A549 (cell line): ENCODE measurements around the gene ZNF646. TPM values are rescaled to one million over a fixed set of nuclear protein-coding genes. Genes with fewer than 3 reads are reported as not detected.
A peak's percentile ranks its signal among the peaks of the same experiment; 100 is the strongest.

ENCODE experiments used
- ATAC-seq, 2 experiments: fragments of 200-7000 bp in 1 of 2; fragments of >200 bp in 1 of 2; cut with Nextera tagmentation in 1 of 2; cut with Tn5 transposase in 1 of 2; 3 replicates each; pipeline versions ENCODE4 v1.8.0 to v1.9.1; 2018 to 2020; ENCODE audit warnings: mild to moderate bottlenecking in 1 of 2, moderate library complexity in 1 of 2
- CTCF ChIA-PET: fragments of 300-600 bp; sonication (Branson Sonifier 250); formaldehyde crosslinking; extraction: SDS; loops from one replicate; lab custom pipeline; 2021; ENCODE audit warnings: antibody characterized with exemption, inconsistent platforms; lab: Yijun Ruan, JAX
- POLR2A ChIA-PET: fragments of 350-600 bp; formaldehyde crosslinking; extraction: SDS; loops from one replicate; lab custom pipeline; 2021; ENCODE audit warnings: antibody characterized with exemption, inconsistent platforms; lab: Yijun Ruan, JAX
- DNase-seq, 2 experiments: peaks; one replicate each; pipeline versions ENCODE4 v3.0.0 to v3.0.0-alpha.2; 2011 to 2016; ENCODE audit warnings: low read depth in 1 of 2, low spot score in 1 of 2
- FAIRE-seq: peaks from 2 replicates; lab custom pipeline; 2011; peaks lifted over from hg19 to GRCh38; lab: Jason Lieb, UNC
- H3K27ac ChIP-seq, 2 experiments: fragments of >200 bp; sonication (Bioruptor Twin); formaldehyde crosslinking; 3 replicates each; pipeline ENCODE4 v1.5.1; 2016 to 2017
- H3K4me1 ChIP-seq: fragments of >200 bp; sonication (Bioruptor Twin); formaldehyde crosslinking; 3 replicates; pipeline ENCODE4 v1.6.1; 2016
- H3K4me2 ChIP-seq: fragments of >200 bp; sonication (Bioruptor Twin); formaldehyde crosslinking; 3 replicates; pipeline ENCODE4 v1.6.1; 2016
- H3K4me3 ChIP-seq: fragments of >200 bp; sonication (Bioruptor Twin); formaldehyde crosslinking; 3 replicates; pipeline ENCODE4 v1.5.1; 2016
- H3K9me3 ChIP-seq: fragments of >200 bp; sonication (Bioruptor Twin); formaldehyde crosslinking; 3 replicates; pipeline ENCODE4 v1.6.1; 2016
- CHD4 ChIP-seq: fragments of 200-600 bp; sonication (generic); IDR thresholded peaks from 2 replicates; pipeline ENCODE4 v1.6.1; 2016; ENCODE audit warnings: antibody characterized with exemption, mild to moderate bottlenecking, borderline replicate concordance
- CTCF ChIP-seq: fragments of >200 bp; sonication (Bioruptor Twin); formaldehyde crosslinking; IDR thresholded peaks from 3 replicates; pipeline ENCODE4 v1.5.1; 2016
- EHF ChIP-seq: fragments of 250-450 bp; sonication (Bioruptor Pico); IDR thresholded peaks from 2 replicates; pipeline ENCODE4 v1.5.0; 2020; ENCODE audit warnings: mild to moderate bottlenecking
- EHMT2 ChIP-seq: fragments of 200-600 bp; sonication (generic); IDR thresholded peaks from 2 replicates; pipeline ENCODE4 v1.6.1; 2016; ENCODE audit warnings: antibody characterized with exemption, low read depth, mild to moderate bottlenecking, moderate library complexity
- FOSL2 ChIP-seq, 2 experiments: fragments of 450-650 bp in 1 of 2; fragments of >200 bp in 1 of 2; sonication (Bioruptor Twin) in 1 of 2; formaldehyde crosslinking; IDR thresholded peaks; 2 replicates each; pipeline versions ENCODE4 v1.5.0 to v1.6.1; 2016 to 2020; ENCODE audit warnings: mild to moderate bottlenecking in 1 of 2, moderate library complexity in 1 of 2
- FOXS1 ChIP-seq: fragments of 250-450 bp; sonication (Bioruptor Pico); IDR thresholded peaks from 2 replicates; pipeline ENCODE4 v1.5.0; 2020; ENCODE audit warnings: mild to moderate bottlenecking, moderate library complexity
- GATA3 ChIP-seq: IDR thresholded peaks from 2 replicates; pipeline ENCODE4 v1.6.1; 2012; ENCODE audit warnings: borderline replicate concordance
- HOXA7 ChIP-seq: fragments of 250-450 bp; sonication (Bioruptor Pico); IDR thresholded peaks from 2 replicates; pipeline ENCODE4 v1.5.0; 2020; ENCODE audit warnings: mild to moderate bottlenecking, moderate library complexity
- HOXB13 ChIP-seq: fragments of 250-450 bp; sonication (Bioruptor Pico); IDR thresholded peaks from 2 replicates; pipeline ENCODE4 v1.5.0; 2020; ENCODE audit warnings: low read depth, mild to moderate bottlenecking, moderate library complexity
- HOXB5 ChIP-seq: fragments of 250-450 bp; sonication (Bioruptor Pico); IDR thresholded peaks from 2 replicates; pipeline ENCODE4 v1.5.0; 2020; ENCODE audit warnings: mild to moderate bottlenecking, moderate library complexity
- JUNB ChIP-seq: fragments of >200 bp; sonication (Bioruptor Twin); formaldehyde crosslinking; IDR thresholded peaks from 2 replicates; pipeline ENCODE4 v1.6.1; 2016
- KDM5A ChIP-seq: fragments of 200-600 bp; sonication (generic); IDR thresholded peaks from 2 replicates; pipeline ENCODE4 v1.6.1; 2016; ENCODE audit warnings: antibody characterized with exemption, mild to moderate bottlenecking
- NFE2L2 ChIP-seq: fragments of 150-350 bp; conservative IDR thresholded peaks from 2 replicates; pipeline ENCODE4 v1.6.1; 2014; ENCODE audit warnings: low read length
- NR3C1 ChIP-seq: fragments of >200 bp; sonication (Bioruptor Twin); formaldehyde crosslinking; IDR thresholded peaks from 3 replicates; pipeline ENCODE4 v1.6.1; 2017
- RAD21 ChIP-seq, 2 experiments: fragments of >200 bp in 1 of 2; sonication (Bioruptor Twin) in 1 of 2; formaldehyde crosslinking in 1 of 2; IDR thresholded peaks in 1 of 2; conservative IDR thresholded peaks in 1 of 2; 2 replicates in 1 of 2; 3 replicates in 1 of 2; pipeline ENCODE4 v1.6.1; 2012 to 2018; ENCODE audit warnings: inconsistent platforms in 1 of 2
- RCOR1 ChIP-seq: fragments of 150-350 bp; IDR thresholded peaks from 2 replicates; pipeline ENCODE4 v1.6.1; 2014; ENCODE audit warnings: antibody characterized with exemption, low read length, low read depth
- SMC3 ChIP-seq: fragments of >200 bp; sonication (Bioruptor Twin); formaldehyde crosslinking; IDR thresholded peaks from 3 replicates; pipeline ENCODE4 v1.6.1; 2018; ENCODE audit warnings: inconsistent platforms
- TFCP2L1 ChIP-seq: fragments of 250-450 bp; sonication (Bioruptor Pico); IDR thresholded peaks from 2 replicates; pipeline ENCODE4 v1.5.0; 2021; ENCODE audit warnings: mild to moderate bottlenecking
- ZFP36 ChIP-seq: fragments of 450-650 bp; IDR thresholded peaks from 2 replicates; pipeline ENCODE4 v1.6.1; 2014; ENCODE audit warnings: borderline replicate concordance; ENCODE audit not compliant: partially characterized antibody
- ZNF302 ChIP-seq: fragments of 250-450 bp; sonication (Bioruptor Pico); IDR thresholded peaks from 2 replicates; pipeline ENCODE4 v1.9.0; 2021; ENCODE audit warnings: inconsistent platforms, mild to moderate bottlenecking, moderate library complexity
- ZSCAN20 ChIP-seq: fragments of 250-450 bp; sonication (Bioruptor Pico); IDR thresholded peaks from 2 replicates; pipeline ENCODE4 v1.8.0; 2022; ENCODE audit warnings: mild to moderate bottlenecking, moderate library complexity
- WGBS: methylation state at CpG from one replicate; pipeline ENCODE4 v1.1.6; 2017; ENCODE audit errors: missing lambda C conversion rate; 5-methylcytosine and 5-hydroxymethylcytosine counted together
- polyA plus RNA-seq, 4 experiments: library from polyadenylated mRNA; depleted of rRNA in 3 of 4; stranded (reverse); fragments of >200 nt; fragmentation: RNase III in 1 of 4; extraction: RNeasy Plus Mini Kit Qiagen cat#74134 plus additional on column Dnase treatment in 1 of 4; gene quantifications; 2 replicates in 3 of 4; 3 replicates in 1 of 4; pipeline ENCODE4 v1.2.3, GENCODE V29; 2011 to 2017
- TF ChIP-seq, protein P1 (sequence below): IDR thresholded peaks from 2 replicates; pipeline ENCODE4 v1.6.1; 2012
- TF ChIP-seq, protein P2 (sequence below): fragments of 250-450 bp; sonication (Bioruptor Pico); IDR thresholded peaks from 2 replicates; pipeline ENCODE4 v1.5.0; 2020; ENCODE audit warnings: low read depth, mild to moderate bottlenecking, moderate library complexity
- TF ChIP-seq, protein P3 (sequence below): fragments of >200 bp; sonication (Bioruptor Twin); formaldehyde crosslinking; IDR thresholded peaks from 2 replicates; pipeline ENCODE4 v1.6.1; 2016

The ZNF646 gene
- polyA plus RNA-seq, 2 of the 4 experiments (the other 2 are of a cell fraction), result 3.0 to 8.2 TPM

- Histone ChIP-seq H3K4me2 (no peak overlapping the region), H3K4me3 (no peak overlapping the region), H3K27ac (peak overlapping the region in 1 of 2 experiments; percentile 91; a peak in 1 of 6 replicates), H3K9me3 (no peaks in the 10 kb centered on the region), H3K4me1 (peaks cover 15% of the 10 kb centered on the region)
- ChIA-PET POLR2A (interaction anchor here (1.3 kb wide), 1 partner anchor 11 kb away, joined by 4 read pairs; the partner anchor contains the start of gene KAT8), CTCF (interaction anchor here (0.7 to 1.6 kb wide), 3 partner anchors 11 to 36 kb away, joined by 3 to 9 read pairs (median 4); partner anchors contain the start of genes ZNF646 and ZNF668)
- TF ChIP-seq HOXB5 (CRISPR knock-in tag) (no peak), NR3C1 (no peak), EHF (CRISPR knock-in tag) (no peak), FOXS1 (CRISPR knock-in tag) (no peak), JUNB (no peak), HOXA7 (CRISPR knock-in tag) (no peak), GATA3 (no peak), TFCP2L1 (CRISPR knock-in tag) (no peak), NFE2L2 (no peak), RCOR1 (no peak)
- TF ChIP-seq, protein P1, sequence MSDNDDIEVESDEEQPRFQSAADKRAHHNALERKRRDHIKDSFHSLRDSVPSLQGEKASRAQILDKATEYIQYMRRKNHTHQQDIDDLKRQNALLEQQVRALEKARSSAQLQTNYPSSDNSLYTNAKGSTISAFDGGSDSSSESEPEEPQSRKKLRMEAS, result no peak
- FAIRE-seq (no peak), DNase-seq (no peak), ATAC-seq (no peak)
- WGBS, result 93% methylated on average over 28 of the region's 28 CpGs
Observed at GRCh38 chr16:31106509-31107464, 32.6 kb downstream of the ZNF646 start.

DNA sequence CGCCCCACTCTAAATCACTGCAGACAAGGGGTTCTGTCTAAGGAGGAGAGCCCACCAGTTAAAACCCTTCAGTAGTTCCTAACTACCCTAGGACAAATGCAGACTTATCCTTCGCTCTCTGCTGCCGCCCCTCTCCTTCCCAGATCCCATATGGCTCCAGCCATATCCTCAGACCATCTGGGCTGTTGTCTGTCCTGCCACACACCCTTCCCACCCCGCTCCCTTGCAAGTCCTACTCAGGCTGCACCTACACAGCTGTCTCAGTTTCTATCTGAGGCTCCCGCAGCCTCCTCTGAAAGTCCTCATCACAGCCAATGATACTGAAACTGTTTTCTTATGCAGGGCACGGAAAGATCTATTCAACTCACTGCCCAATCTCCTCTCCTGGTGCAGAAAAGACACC lies 33.2 kb downstream of the ZNF646 start:
- H3K27ac ChIP-seq, result peak overlapping the region; percentile 97 to 99
- 75% methylated on average over 6 of the region's 6 CpGs for WGBS
- H3K4me2 ChIP-seq, result peak overlapping the region; percentile 84
- TF ChIP-seq ZSCAN20 (no peak), SMC3 (no peak), EHMT2 (no peak), FOSL2 (IDR thresholded peaks at IDR 0.05) (no peak), FOSL2 (CRISPR knock-in tag; IDR thresholded peaks at IDR 0.05) (no peak), CTCF (no peak), ZNF302 (CRISPR knock-in tag) (no peak), HOXB13 (CRISPR knock-in tag) (no peak), RAD21 (conservative IDR thresholded peaks at IDR 0.05 in 1 of 2, IDR thresholded peaks at IDR 0.05 in 1 of 2) (no peak), FOXS1 (CRISPR knock-in tag) (no peak), NFE2L2 (no peak), GATA3 (no peak), KDM5A (no peak), ZFP36 (no peak), RCOR1 (no peak), CHD4 (no peak)
- TF ChIP-seq, protein P2, sequence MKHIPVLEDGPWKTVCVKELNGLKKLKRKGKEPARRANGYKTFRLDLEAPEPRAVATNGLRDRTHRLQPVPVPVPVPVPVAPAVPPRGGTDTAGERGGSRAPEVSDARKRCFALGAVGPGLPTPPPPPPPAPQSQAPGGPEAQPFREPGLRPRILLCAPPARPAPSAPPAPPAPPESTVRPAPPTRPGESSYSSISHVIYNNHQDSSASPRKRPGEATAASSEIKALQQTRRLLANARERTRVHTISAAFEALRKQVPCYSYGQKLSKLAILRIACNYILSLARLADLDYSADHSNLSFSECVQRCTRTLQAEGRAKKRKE (CRISPR knock-in tag), result no peak
- TF ChIP-seq, protein P3, sequence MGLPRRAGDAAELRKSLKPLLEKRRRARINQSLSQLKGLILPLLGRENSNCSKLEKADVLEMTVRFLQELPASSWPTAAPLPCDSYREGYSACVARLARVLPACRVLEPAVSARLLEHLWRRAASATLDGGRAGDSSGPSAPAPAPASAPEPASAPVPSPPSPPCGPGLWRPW, result no peak
- TF ChIP-seq, protein P1, result no peak
- ATAC-seq (peak in 1 of 2 experiments; percentile 5; a peak in 3 of 6 replicates), DNase-seq (no peak), FAIRE-seq (no peak)
- peaks cover 15% of the 10 kb centered on the region for H3K4me1 ChIP-seq
- H3K4me3 ChIP-seq, result no peak overlapping the region; the same call in 1 of the 3 replicates
- POLR2A ChIA-PET, result interaction anchor here (1.3 kb wide), 1 partner anchor 10 kb away, joined by 4 read pairs; the partner anchor contains the start of gene KAT8
- H3K9me3 ChIP-seq, result no peaks in the 10 kb centered on the region
- CTCF ChIA-PET, result interaction anchor here (1.4 to 1.6 kb wide), 2 partner anchors 34 to 35 kb away, joined by 3 to 9 read pairs; partner anchors contain the start of genes ZNF646 and ZNF668
